Measurements from ENCODE around the gene MYH7B. TPM values are rescaled to one million over a fixed set of nuclear protein-coding genes. Genes with fewer than 3 reads are reported as not detected.

MYH7B gene
- total RNA-seq, 2 donors from 2014 or later: 0.14 to 0.27 TPM

- Histone ChIP-seq H3K4me1 (ENCODE audit: control insufficient read depth in 1 of 2, low read depth in 2 of 2) (no peaks in the 10 kb centered on the region), H3K9me3 (no peaks in the 10 kb centered on the region), H3K4me3 (no peak overlapping the region), H3K36me3 (no peaks in the 10 kb centered on the region), H3K27ac (no peak overlapping the region), H3K27me3 (replicated peaks; ENCODE audit: insufficient read depth) (no peaks in the 10 kb centered on the region)
- TF ChIP-seq CTCF (IDR thresholded peaks at IDR 0.05): no peak
- DNase-seq (ENCODE audit: low spot score): no peak
- no peak for ATAC-seq (ENCODE audit: insufficient number of reproducible peaks, low FRiP score, low read depth)
Observed at GRCh38 chr20:34974246-34974645, 18.6 kb downstream of the MYH7B start.

- DNase-seq (ENCODE audit: low spot score) (no peak), ATAC-seq (ENCODE audit: insufficient number of reproducible peaks, low FRiP score, low read depth) (no peak)
- no peak overlapping the region for H3K4me3 ChIP-seq
- no peak overlapping the region for H3K27ac ChIP-seq
- no peaks in the 10 kb centered on the region for H3K27me3 ChIP-seq (replicated peaks; ENCODE audit: insufficient read depth)
- no peak for TF ChIP-seq CTCF (IDR thresholded peaks at IDR 0.05)
- no peaks in the 10 kb centered on the region for H3K4me1 ChIP-seq (ENCODE audit: control insufficient read depth in 1 of 2, low read depth in 2 of 2)
- H3K9me3 ChIP-seq: no peaks in the 10 kb centered on the region
- no peaks in the 10 kb centered on the region for H3K36me3 ChIP-seq
Observed at GRCh38 chr20:34976286-34976685, 20.6 kb downstream of the MYH7B start.

- no peak for ATAC-seq (ENCODE audit: insufficient number of reproducible peaks, low FRiP score, low read depth)
- no peak for DNase-seq (ENCODE audit: low spot score)
- no peaks in the 10 kb centered on the region for H3K36me3 ChIP-seq
- no peak for TF ChIP-seq CTCF (IDR thresholded peaks at IDR 0.05)
- no peak overlapping the region for H3K27ac ChIP-seq
- H3K9me3 ChIP-seq: no peaks in the 10 kb centered on the region
- no peak overlapping the region for H3K4me3 ChIP-seq
- no peaks in the 10 kb centered on the region for H3K27me3 ChIP-seq (replicated peaks; ENCODE audit: insufficient read depth)
- H3K4me1 ChIP-seq (ENCODE audit: control insufficient read depth in 1 of 2, low read depth in 2 of 2): no peaks in the 10 kb centered on the region
Observed at GRCh38 chr20:34977365-34978091, 21.9 kb downstream of the MYH7B start.

GRCh38 chr20:34978092-34978744 lies 22.6 kb downstream of the MYH7B start:
- Histone ChIP-seq H3K27me3 (replicated peaks; ENCODE audit: insufficient read depth) (peaks cover 5% of the 10 kb centered on the region), H3K27ac (no peak overlapping the region), H3K9me3 (no peaks in the 10 kb centered on the region), H3K4me1 (ENCODE audit: control insufficient read depth in 1 of 2, low read depth in 2 of 2) (peaks cover 0 to 2% of the 10 kb centered on the region in 2 donors), H3K36me3 (no peaks in the 10 kb centered on the region), H3K4me3 (no peak overlapping the region)
- DNase-seq (ENCODE audit: low spot score) (no peak), ATAC-seq (ENCODE audit: insufficient number of reproducible peaks, low FRiP score, low read depth) (no peak)
- TF ChIP-seq CTCF (IDR thresholded peaks at IDR 0.05): no peak

GRCh38 chr20:34979366-34980153 lies 23.9 kb downstream of the MYH7B start:
- Histone ChIP-seq H3K27me3 (replicated peaks; ENCODE audit: insufficient read depth) (peaks cover 5% of the 10 kb centered on the region), H3K4me1 (ENCODE audit: control insufficient read depth in 1 of 2, low read depth in 2 of 2) (peaks cover 0 to 2% of the 10 kb centered on the region in 2 donors), H3K36me3 (no peaks in the 10 kb centered on the region), H3K9me3 (no peaks in the 10 kb centered on the region), H3K4me3 (no peak overlapping the region), H3K27ac (no peak overlapping the region)
- no peak for TF ChIP-seq CTCF (IDR thresholded peaks at IDR 0.05)
- DNase-seq (ENCODE audit: low spot score): no peak
- ATAC-seq (ENCODE audit: insufficient number of reproducible peaks, low FRiP score, low read depth): no peak
